WERI-Rb-1 (cell line): ENCODE data around the gene OSBPL6.

ENCODE experiments used
- DNase-seq: peaks from one replicate; pipeline ENCODE4 v3.0.0-alpha.2; 2020
- H3K27ac ChIP-seq: fragments of 250-450 bp; sonication (Bioruptor Pico); 2 replicates; pipeline ENCODE4 v1.5.1; 2020; ENCODE audit warnings: mild to moderate bottlenecking, moderate library complexity
- H3K27me3 ChIP-seq: fragments of 250-450 bp; sonication (Bioruptor Pico); 2 replicates; pipeline ENCODE4 v1.5.1; 2021; ENCODE audit warnings: mild to moderate bottlenecking, low read depth, moderate library complexity; ENCODE audit not compliant: insufficient read depth, severe bottlenecking
- H3K36me3 ChIP-seq: fragments of 250-450 bp; sonication (Bioruptor Pico); 2 replicates; pipeline ENCODE4 v1.5.1; 2020; ENCODE audit warnings: mild to moderate bottlenecking, moderate library complexity
- H3K4me3 ChIP-seq: 2 replicates; pipeline ENCODE4 v1.5.1; 2011; ENCODE audit warnings: low read depth, mild to moderate bottlenecking, control low read depth, low read length
- H3K9me3 ChIP-seq: fragments of 250-450 bp; sonication (Bioruptor Pico); 2 replicates; pipeline ENCODE4 v1.5.1; 2021; ENCODE audit warnings: mild to moderate bottlenecking, moderate library complexity; ENCODE audit not compliant: severe bottlenecking
- TF ChIP-seq, protein P1 (sequence below): IDR thresholded peaks from 2 replicates; pipeline ENCODE4 v1.5.1; 2011; ENCODE audit warnings: low read depth, mild to moderate bottlenecking, control low read depth, inconsistent platforms, low read length

OSBPL6 gene

DNA sequence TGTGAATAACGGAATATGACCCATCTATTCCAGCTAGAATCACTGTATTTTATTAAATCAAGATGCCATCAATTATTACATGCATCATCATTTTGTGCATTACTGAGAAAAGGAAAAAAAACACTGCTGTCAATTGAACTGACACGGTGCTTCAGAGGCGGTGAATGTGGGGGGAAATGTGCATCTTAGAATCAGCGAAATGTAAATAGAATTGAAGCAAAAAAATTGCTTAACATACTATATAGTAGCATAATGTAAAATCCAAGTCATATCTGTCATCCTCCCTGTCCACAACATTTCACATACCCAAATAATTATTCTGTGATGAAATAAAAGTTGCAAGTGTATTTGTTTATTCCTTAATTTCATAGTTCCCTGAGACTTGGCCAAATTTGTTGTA lies 172.1 kb downstream of the OSBPL6 start:
- Histone ChIP-seq H3K4me3 (no peak overlapping the region), H3K27me3 (no peaks in the 10 kb centered on the region), H3K9me3 (no peaks in the 10 kb centered on the region), H3K27ac (peak overlapping the region; percentile 59), H3K36me3 (peaks cover 9% of the 10 kb centered on the region)
- TF ChIP-seq, protein P1, sequence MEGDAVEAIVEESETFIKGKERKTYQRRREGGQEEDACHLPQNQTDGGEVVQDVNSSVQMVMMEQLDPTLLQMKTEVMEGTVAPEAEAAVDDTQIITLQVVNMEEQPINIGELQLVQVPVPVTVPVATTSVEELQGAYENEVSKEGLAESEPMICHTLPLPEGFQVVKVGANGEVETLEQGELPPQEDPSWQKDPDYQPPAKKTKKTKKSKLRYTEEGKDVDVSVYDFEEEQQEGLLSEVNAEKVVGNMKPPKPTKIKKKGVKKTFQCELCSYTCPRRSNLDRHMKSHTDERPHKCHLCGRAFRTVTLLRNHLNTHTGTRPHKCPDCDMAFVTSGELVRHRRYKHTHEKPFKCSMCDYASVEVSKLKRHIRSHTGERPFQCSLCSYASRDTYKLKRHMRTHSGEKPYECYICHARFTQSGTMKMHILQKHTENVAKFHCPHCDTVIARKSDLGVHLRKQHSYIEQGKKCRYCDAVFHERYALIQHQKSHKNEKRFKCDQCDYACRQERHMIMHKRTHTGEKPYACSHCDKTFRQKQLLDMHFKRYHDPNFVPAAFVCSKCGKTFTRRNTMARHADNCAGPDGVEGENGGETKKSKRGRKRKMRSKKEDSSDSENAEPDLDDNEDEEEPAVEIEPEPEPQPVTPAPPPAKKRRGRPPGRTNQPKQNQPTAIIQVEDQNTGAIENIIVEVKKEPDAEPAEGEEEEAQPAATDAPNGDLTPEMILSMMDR, result no peak
- no peak for DNase-seq

DNA sequence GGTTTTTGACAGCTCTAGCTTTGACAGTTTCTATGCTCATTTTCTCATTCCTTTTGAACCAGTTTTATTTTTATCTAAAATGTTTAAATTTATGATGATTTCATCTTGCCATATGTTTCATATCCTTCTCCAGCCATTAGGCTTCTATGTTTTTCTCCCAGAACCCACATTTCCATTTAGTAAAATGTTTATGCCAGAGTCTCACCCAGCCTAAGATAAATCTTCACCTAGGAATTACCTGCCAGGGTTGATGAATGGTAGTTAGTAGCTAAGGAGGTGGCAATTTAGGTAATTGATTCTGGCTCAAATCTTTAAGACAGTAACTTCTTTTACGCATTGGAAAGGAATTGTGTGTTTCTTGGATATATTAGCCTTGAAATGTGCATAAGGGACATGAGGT lies 173.0 kb downstream of the OSBPL6 start:
- H3K27me3 ChIP-seq, result no peaks in the 10 kb centered on the region
- no peaks in the 10 kb centered on the region for H3K9me3 ChIP-seq
- peaks cover 9% of the 10 kb centered on the region for H3K36me3 ChIP-seq
- no peak for DNase-seq
- H3K4me3 ChIP-seq, result no peak overlapping the region
- TF ChIP-seq, protein P1, result no peak
- peak overlapping the region; percentile 59 for H3K27ac ChIP-seq

DNA sequence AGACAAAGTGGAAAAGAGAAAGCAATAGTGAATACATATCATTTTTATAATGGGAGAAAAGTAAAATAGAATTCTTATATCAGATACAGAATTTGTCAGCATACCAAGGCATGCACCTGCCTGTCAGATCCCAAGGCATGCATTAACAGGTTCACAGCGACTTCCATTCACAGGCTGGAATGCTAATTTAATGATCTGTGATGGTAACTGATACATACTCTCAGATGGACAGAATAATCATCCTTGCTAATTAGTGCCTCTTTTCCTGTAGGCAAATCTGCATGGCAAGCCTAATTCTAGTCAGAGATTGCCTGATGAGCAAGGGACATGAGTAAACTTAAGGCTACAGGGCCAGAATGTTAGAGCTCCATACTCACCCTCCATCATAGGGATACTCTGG lies 180.6 kb downstream of the OSBPL6 start:
- Histone ChIP-seq H3K36me3 (peaks cover 38% of the 10 kb centered on the region), H3K27me3 (no peaks in the 10 kb centered on the region), H3K9me3 (no peaks in the 10 kb centered on the region), H3K4me3 (no peak overlapping the region), H3K27ac (peak overlapping the region; percentile 64; the same call in 1 of the 2 replicates)
- no peak for DNase-seq
- TF ChIP-seq, protein P1, result no peak

DNA sequence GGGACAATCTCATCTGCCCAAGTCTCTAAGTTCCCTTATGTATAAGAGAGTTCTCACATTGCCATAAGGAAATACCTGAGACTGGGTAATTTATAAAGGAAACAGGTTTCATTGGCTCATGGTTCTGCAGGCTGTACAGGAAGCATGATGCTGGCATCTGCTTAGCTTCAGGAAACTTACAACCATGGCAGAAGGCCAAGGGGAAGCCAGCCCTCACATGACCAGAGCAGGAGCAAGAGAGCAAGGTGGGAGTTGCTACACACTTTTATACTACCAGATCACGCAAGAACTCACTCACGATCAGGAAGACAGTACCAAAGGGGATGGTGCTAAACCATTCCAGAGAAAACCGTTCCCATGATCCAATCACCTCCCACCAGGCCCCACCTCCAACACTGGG lies 182.7 kb downstream of the OSBPL6 start:
- H3K4me3 ChIP-seq, result no peak overlapping the region
- H3K27ac ChIP-seq, result peak overlapping the region; percentile 74
- no peaks in the 10 kb centered on the region for H3K27me3 ChIP-seq
- H3K9me3 ChIP-seq, result no peaks in the 10 kb centered on the region
- H3K36me3 ChIP-seq, result peaks cover 41% of the 10 kb centered on the region
- TF ChIP-seq, protein P1, result no peak
- no peak for DNase-seq

DNA sequence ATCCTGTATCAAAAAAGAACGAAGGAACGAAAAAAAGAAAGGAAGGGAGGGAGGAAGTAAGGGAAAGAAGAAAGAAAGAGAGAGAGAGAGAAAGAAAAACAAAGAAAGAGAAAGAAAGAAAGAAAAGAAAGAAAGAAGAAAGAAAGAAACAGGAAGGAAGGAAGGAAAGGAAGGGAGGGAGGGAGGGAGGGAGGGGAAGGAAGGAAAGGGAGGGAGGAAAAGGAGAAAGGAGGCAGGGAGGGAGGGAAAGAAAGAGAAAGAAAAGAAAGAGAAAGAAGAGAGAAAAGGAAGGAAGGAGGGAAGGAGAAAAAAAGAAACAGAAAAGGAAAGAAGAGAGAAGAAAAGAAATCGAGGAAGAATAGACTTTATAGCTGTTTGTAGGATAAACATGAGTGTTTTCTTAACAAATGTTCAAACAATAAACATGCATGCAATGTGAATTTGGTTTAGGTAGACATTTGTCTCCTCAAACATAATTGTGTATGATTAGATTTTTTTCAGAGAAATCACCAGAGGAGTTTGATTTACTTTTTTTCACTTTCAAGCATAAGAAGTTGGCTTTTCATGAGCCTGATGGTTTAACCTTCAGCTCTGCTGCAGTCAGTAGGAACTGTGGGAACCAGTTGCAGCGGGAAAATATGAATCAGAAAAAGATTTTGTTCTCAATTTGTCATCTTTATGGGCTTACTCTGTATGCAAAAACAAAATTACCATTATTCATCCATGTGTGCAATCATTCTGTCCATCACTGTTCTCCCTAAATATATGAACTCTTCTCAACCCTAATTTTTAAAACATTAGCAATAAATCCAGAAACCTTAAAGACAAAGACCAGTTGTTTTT lies 185.1 kb downstream of the OSBPL6 start:
- DNase-seq, result no peak
- H3K27me3 ChIP-seq, result no peaks in the 10 kb centered on the region

More for the DNA sequence above, 185.1 kb downstream of the OSBPL6 start:
- H3K36me3 ChIP-seq, result peaks cover 53% of the 10 kb centered on the region
- TF ChIP-seq, protein P1, result no peak
- no peaks in the 10 kb centered on the region for H3K9me3 ChIP-seq
- no peak overlapping the region for H3K27ac ChIP-seq
- H3K4me3 ChIP-seq, result no peak overlapping the region
